ENCODE results near the gene NOTCH4. TPM values are rescaled to one million over a fixed set of nuclear protein-coding genes. Genes with fewer than 3 reads are reported as not detected.
"Not testable (repeated sequence)": the region's sequence is repeated elsewhere in the genome, so short reads cannot be mapped to it uniquely, and the experiment has no call there.

Gene NOTCH4
- total RNA-seq (ENCODE audit: insufficient read depth, low replicate concordance), result 6.7 TPM

DNA sequence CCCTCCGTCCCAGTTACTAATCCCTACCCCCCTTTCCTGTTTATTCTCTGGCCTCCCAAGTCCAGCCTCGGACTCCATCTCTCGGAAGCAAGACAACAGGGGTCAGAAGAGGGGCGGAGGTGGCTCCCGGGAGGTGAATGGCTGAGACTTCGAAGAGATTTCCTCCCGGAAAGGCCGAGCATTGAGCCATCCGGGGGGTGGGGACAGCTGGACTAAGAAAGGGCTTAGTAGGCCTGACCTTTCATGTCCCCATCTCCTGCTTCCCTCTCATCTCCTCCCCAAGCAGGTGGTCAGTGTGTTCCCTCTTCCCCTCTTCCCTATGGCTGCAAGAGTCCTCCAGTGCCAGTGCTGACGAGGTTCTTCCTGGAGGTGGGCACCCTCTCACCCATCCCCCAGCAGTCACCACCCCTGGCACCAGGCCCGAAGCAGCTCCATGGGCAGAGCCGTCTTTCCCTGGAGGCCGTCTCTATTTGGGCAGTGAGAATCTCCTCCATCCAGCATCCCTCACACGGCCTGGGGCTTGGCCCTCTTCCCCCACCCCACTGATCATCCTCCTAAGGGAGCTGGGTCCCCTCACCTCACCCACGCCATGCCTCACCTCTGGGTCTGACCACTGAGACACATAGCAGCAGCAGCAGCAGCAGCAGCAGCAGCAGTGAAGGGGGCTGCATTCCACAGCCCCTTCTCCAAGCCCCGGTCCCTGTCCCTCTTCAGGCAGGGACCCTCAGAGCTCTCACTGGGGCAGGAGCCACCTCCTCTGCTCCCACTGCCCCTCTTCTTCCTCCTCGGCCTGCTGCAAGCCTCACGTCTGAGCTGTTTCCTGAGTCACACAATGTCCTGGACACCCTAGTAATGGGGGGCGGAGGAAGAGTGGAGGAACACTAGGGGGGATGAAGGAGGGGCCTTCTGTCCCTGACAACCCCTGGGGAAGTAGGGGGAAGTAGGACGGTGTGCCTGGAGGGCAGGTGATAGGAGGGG, at the start of gene NOTCH4:
TSS of gene NOTCH4 (minus strand) at position 810 of the 978 bp plus-strand sequence. CDS start at position 671, 139 bp downstream.
- DNase-seq (ENCODE audit: low spot score), result no peak

DNA sequence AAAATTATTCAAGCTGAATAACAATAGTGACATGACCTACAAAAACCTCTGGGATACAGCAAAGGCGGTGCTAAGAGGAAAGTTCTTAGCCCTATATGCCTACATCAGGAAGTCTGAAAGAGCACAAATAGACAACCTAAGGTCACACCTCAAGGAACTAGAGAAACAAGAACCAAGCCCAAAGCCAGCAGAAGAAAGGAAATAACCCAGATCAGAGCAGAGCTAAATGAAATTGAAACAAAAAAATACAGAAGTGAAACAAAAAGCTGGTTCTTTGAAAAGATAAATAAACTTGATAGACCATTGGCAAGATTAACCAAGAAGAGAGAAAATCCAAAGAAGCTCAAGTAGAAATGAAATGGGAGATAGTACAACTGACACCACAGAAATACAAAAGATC, 47.6 kb upstream of the NOTCH4 start:
- no peak for DNase-seq (ENCODE audit: low spot score)

DNA sequence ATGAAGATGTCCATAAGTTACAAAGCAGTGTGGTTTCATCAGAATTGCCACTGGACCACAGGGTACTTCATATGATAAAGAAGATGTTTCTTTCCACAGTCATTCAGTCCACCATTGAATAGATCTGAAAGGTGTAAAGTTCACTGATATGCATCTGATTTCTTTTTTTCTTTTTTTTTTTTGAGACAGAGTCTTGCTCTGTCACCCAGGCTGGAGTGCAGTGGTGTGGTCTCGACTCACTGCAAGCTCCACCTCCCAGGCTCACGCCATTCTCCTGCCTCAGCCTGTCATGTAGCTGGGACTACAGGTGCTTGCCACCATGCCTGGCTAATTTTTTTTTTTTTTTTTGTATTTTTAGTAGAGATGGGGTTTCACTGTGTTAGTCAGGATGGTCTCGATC, 44.6 kb upstream of the NOTCH4 start:
- DNase-seq (ENCODE audit: low spot score), result not testable (repeated sequence)

DNA sequence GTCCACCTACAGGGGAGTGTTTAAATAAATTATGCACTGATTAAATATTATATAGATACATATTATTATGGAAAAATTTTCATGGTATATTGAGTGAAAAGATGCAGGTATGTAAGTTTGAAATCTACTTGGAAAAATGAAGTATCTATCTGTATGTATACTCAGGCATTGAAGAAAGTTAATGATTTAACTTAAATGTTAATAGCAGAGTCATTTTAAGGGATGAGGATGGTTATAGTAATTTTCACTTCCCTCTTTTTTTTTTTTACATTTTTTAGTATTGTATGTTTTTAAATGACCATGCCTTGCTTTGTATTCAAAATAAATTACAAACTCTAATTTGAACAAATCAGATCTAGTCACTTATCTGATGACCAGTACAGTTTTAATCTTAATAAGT, 43.2 kb upstream of the NOTCH4 start:
- no peak for DNase-seq (ENCODE audit: low spot score)

DNA sequence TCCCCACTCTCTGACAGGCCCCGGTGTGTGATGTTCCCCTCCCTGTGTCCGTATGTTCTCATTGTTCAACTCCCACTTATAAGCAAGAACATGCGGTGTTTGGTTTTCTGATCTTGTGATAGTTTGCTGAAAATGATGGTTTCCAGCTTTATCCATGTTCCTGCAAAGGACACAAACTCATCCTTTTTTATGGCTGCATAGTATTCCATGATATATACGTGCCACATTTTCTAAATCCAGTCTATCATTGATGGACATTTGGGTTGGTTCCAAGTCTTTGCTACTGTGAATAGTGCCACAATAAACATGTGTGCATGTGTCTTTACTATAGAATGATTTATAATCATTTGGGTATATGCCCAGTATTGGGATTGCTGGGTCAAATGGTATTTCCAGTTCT, 33.4 kb upstream of the NOTCH4 start:
- DNase-seq (ENCODE audit: low spot score), result not testable (repeated sequence)

DNA sequence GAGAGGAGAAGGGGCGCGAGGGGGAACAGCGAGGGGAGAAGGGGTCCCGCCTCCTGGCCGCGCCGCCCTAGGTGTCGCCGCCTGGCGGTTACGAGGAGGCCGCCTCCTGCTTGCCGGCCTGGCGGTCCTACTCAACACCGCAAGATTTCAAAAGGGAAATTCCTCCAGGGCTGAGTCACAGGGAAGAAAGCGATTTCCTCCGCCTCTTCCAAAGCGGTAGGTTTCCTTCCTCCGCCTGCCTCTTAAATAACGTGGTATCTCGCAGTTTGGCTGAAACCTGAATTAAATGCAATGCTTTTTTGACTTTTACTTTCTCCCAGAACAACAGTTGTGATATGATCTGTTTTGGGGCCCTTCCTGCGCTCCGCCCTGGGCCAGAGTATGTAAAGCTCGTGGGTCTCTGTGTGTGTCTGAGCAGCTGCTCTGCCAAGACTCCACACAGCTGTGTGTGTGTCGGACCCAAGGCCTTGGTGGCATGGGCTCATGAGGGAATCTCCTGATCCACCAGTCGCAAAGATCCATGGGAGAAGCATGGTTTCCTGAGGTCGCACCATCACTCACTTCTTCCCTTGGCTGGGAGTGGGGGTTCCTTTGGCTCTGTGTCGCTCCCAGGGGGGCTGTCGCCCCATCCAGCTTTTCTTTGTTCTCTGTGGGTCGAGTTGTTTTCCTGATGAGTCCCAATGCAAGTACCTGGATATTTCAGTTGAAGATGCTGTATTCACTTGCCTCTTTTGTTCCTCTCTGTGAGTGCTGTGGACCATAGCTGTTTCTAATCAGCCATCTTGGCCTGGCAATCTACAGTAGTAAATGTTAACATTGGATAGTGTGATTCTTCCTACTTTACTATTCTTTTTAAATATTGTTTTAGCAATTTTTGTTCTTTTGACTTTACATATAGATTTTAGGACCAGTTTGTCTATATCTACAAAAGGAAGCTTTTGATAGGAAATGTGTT, 31.6 kb upstream of the NOTCH4 start:
- DNase-seq (ENCODE audit: low spot score), result peak; percentile 96

DNA sequence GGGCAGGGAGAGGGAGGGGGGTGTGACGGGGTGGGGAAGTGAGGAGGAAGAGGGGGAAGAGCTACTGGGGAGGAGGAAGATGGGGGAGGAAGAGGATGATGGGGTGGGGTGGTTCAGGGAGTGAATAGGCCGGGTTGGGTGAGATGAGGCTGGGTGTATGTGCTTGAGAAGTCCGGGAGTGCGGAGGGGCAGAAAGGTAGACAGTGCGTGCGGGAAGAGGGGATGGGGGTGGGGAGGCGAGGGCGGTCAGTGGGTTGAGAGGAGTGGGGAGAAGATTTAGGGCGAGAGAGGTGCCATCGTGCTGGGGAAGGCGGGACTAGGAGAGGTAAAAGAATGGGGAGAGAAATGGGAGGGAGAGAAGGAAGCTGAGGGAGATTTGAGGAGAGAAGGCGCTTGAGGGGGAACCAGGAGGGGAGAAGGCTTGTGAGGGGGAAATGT, 30.9 kb upstream of the NOTCH4 start:
- peak; percentile 32 for DNase-seq (ENCODE audit: low spot score)

DNA sequence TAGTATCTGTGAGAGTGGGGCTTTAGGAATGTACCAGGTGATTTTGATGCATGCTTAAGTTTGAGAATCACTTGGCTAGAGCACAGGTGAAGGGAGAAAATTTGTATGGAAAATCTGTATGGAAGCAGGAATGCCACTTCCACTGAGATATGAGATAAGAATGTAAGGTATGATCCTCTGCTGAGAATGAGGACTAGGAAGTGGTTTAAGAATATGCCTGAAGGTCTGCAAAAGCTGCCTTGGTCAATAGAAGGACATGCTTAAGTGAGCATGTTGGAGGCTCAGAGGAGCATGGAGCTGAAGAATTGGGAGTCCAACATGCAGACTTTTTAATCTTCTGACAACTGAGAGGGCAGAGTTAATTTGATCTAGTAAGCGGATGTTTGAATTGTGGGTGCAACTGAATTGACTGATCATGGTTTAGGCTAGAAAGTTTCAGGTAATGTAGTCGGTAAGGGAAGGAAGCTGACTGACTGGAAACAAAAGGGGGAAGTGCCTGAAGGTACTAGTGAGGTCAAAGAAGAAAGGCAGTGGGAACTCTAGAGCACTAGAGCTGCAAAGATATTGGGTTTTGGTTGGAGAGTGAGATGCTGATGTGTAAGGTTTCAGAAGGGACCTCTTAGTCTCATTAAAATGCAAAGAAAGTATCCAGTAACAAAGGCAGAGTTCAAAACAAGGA, 28.6 kb upstream of the NOTCH4 start:
- DNase-seq (ENCODE audit: low spot score), result no peak

DNA sequence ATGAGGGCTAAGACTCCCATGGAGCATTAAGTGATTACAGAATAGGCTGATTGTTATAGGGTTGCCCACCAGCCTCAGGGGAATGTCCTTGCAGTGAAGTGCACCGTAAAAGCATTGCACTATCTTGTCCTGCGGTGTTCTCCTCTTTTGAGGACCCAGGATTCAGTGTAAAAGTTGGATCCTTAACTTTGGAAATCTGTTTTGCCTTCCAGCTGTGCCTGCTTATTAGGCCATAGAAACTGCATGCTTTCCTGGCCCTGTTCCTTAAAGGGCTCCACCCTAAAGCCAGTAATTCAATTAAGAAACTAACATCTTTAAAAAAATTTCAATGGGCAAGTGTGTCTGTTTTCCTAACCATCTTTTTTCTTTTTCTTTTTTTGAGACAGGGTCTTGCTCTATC, 25.4 kb upstream of the NOTCH4 start:
- DNase-seq (ENCODE audit: low spot score), result no peak

DNA sequence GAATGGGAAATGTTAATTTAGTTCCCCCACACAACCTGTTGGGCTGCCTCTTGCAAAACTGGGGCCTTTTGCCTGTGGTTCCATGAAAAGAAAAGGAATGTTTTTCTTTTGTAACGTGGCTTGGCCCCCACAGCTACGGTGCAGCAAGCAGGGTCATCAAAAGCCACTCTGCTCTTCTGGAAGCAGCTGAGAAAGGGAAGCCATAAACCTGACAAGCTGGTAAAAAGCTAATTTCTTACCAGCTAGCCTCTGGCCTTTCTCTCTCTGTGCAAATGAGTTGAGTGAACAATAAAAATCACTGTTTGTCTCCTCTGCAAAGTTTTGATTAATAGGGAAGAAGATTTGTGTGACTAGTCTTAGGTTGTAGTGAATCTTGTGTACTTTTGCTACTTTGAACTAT, 23.5 kb upstream of the NOTCH4 start:
- no peak for DNase-seq (ENCODE audit: low spot score)

DNA sequence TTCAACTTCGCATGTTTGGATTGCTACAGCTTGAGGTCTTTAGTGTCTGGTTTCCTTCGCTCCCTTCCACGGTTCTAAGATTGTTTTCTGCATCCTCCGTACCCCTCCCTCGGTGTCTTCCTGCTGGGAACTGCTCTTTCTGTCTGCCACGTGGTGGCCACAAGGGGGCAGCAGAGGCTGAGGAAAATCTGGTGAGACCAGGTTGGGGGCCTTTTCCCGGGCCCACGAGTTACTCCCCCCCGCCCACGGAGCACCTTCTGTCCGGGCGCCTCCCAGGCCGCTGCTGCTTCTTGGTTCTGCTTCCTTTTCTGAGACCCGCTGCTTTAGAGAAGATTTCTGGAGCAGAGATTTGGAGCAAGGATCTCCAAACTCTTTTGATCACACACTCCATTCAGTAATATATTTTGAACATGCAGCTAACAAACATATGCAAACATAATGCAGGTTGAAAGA, 21.1 kb upstream of the NOTCH4 start:
- DNase-seq (ENCODE audit: low spot score), result peak; percentile 90

DNA sequence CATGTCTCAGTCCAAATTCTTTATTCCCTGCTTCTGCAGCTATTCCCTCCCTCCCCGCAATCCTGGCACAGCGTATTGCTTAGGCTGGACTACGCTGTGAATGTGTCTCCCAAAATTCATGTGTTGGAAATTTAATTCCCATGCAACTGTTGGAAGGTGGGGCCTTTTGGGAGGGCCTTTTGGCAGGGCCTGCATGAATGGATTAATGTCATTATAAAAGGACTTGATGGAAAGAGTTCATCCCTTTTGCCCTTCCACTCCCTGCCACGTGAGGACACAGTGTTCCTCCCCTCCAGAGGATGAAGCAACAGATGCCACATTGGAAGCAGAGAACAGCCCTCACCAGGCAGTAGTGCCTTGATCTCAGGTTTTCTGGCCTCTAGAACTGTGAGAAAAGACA, 20.4 kb upstream of the NOTCH4 start:
- no peak for DNase-seq (ENCODE audit: low spot score)

DNA sequence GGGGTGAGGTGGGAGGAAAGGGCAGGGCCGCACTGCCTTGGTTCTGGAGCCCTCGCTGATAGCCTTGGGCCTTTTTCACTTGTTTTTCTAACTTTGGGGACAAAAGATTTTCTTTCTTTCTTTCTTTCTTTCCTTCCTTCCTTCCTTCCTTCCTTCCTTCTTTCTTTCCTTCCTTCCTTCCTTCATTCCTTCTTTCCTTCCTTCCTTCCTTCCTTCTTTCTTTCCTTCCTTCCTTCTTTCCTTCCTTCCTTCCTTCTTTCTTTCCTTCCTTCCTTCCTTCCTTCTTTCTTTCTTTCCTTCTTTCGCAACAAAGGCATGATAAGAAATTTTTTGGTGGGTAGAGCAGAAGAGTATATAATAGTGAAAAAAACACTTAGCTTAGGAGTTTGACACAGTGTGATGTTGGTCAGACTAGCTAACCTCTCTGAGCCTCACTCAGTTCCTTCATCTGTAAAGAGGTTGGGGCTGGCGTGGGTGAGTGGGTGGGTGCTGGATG, 18.5 kb upstream of the NOTCH4 start:
- DNase-seq (ENCODE audit: low spot score), result not testable (repeated sequence)

DNA sequence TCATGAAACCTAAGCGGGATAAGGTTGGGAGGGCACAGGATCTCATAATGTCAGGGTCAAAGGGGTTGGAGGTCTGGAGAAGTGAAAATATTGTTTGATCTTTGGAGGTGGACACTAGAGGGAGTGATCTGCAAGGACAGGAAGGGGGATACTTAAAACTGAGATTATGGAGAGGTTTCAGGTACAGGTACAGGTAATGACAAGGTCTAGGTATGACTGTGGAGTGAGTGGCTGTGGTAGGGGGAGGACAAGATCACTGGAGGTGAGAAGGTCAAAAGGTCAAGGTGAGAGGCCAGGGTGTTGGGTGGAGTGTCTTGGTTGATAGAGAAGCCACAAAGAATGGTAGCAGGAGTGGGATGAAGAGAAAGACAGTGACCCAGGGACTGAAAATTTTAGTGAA, 16.8 kb upstream of the NOTCH4 start:
- no peak for DNase-seq (ENCODE audit: low spot score)

DNA sequence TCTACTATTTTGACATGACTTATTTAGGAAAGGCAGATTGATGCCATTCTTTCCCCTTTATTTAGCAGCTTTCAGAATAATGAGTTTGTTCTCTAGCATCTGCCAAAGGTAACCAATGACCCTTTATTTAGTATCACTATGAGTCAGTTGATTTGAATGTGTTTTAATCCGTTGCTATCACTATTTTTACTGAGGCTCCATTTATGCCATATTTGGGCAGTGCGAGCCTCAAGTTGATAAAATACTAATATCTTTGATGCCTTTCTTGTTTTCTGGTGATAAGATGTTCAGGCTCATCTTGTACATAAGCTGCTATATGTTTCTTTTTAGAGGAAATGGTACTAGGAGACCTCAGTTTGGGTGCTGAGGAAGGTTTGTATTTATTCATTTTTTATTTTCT, 15.6 kb upstream of the NOTCH4 start:
- DNase-seq (ENCODE audit: low spot score), result no peak

DNA sequence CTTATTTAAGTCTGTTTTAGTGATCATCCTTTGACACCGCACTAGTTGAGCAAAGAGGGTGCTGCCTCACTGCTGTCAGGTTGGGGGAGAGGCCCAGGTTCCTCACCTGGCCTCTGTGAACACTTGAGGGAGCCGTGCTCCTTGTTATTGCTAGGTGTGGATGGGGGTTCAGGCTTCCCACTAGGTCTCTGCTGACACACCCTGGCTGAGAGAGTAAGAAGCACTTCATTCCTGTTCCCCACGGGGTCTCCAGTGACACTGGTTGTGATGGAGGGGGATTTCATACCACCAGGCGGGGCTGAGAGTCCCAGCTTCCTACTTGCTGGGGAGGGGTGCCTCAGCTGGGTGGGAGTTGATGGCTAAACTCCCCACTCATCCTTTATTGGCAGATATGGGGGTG, 11.1 kb upstream of the NOTCH4 start:
- DNase-seq (ENCODE audit: low spot score), result no peak

DNA sequence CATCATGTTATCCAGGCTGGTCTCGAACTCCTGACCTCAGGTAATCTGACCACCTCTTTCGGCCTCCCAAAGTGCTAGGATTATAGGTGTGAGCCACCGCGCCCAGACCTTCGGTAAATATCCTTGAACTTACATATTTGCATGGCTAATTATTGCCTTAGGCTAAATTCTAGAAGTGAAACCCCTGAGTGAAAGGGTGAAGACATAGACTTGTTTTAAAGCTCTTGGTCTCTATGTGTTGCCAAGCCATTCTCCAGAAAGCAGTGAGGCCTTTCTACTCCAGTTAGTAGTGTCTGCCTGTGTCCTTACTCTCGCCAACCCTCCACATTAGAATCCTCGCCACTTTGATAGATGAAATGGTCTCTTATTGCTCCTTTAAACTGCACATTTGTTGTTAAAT, 2.6 kb upstream of the NOTCH4 start:
- no peak for DNase-seq (ENCODE audit: low spot score)

DNA sequence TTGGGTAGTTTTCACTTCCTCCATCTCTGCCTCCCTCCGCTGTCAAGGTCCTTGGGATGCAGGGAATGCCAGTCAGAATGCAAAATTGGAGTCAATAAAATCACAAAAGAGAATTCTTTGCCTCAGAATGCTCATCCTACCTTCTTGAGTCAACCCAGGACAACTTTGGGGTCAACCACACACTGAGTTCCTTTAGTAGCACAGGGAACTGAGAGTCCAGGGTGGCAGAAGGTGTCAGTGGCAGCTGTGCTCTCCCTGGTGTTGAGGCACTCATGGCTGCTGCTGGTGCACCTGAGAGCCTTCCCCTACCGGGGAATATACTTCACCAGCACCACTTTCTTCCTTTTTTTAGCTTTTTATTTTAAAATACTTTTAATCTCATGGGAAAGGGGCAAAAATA, 829 bp upstream of the NOTCH4 start:
- DNase-seq (ENCODE audit: low spot score), result no peak

DNA sequence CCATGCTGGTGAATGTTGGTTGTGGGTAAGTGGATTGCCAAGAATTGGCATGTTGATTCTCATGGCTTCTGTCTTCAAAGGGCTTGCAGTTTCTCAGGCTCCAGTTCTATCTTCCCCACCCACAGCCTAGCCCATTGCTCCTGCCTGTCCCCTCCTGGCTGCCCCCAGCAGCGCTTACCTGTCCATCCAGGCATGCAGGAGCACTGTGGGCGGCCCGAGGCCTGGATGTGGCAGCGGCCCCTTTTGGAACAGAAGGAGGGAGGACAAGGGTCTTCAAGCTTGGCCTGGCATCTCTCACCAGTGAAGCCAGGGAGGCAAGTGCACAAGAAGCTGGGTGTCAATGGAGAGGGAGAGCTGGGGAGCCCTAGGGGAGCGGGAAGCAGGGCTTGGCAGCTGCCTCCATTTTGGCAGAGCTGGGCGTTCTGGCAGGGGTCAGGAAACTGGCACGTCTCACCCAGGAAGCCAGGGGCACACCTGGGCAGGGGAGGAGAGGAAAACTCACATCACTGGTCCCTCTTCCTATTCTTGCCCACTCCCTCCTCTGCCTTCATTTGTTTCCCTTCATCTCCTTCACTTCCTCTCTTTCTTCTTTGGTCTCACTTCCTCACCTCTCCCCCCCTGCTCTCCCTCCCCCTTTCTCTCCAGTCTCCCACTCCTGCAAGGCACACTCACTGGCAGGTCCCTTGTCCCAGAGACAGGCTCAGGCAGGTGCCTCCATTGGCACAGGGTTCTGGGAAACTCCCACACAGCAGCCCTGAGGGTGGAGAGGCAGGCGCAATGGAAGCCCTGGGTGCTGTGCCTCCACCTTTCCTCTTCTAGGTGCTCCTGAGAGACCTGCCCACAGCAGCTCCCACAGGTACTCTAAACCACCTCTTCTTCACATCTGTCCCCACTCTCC, 1.3 kb downstream of the NOTCH4 start:
- no peak for DNase-seq (ENCODE audit: low spot score)

DNA sequence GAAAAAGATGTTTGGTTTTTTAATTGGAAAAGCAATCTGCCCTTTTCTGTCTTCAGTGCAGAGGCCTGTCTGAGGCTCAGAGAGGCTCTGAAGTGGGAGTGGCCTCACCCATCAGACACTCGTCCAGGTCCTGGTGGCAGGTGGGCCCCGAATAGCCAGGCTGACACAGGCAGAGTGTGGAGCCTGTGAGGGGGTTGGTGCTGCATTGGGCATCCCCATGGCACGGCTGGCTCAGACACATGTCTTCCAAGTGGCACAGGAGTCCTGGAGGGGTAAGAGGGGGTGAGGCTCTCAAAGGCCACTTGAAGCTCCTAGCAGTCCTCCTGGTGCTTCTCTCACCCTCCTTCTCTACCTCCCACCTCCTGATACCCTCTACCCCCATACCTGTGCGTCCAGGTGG, 3.8 kb downstream of the NOTCH4 start:
- DNase-seq (ENCODE audit: low spot score), result no peak
